Measurements from ENCODE around the gene LRRC75A. TPM values are rescaled to one million over a fixed set of nuclear protein-coding genes. Genes with fewer than 3 reads are reported as not detected.

Gene LRRC75A
- total and polyA plus RNA-seq, 4 donors: 6.1 to 12.9 (median 9.5) TPM

DNA sequence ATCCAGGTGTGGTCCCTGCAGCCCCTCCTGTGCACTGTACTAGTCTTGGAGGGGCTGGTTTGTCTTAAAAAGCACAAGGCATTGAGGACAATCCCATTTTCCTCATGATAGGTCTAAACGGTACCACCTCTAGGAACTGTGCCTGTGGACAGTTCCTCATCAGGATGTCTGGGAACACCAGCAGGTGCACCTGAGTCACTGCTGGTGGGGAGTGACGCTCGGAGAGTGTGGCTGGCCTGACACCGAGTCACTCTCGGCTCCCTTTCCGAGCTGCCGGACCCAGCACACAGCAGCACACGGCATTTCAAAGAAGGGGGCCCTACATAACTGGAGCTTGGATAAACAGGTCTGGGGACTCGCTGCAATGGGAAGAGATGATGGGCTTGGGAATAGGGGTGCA, 25.6 kb downstream of the LRRC75A start:
- Histone ChIP-seq H3K36me3 (ENCODE audit: control insufficient read depth, insufficient read depth, low read length) (peaks cover 30% of the 10 kb centered on the region), H3K4me1 (ENCODE audit: control insufficient read depth, insufficient read depth, low read length) (peaks cover 44% of the 10 kb centered on the region), H3K27me3 (ENCODE audit: control insufficient read depth, insufficient read depth, low read length) (no peaks in the 10 kb centered on the region), H3K4me3 (ENCODE audit: low read depth, low read length) (no peak overlapping the region), H3K9me3 (ENCODE audit: control insufficient read depth, insufficient read depth, low read length) (no peaks in the 10 kb centered on the region), H3K27ac (ENCODE audit: low read depth, low read length) (no peak overlapping the region)
- WGBS (ENCODE audit: insufficient coverage): 79% methylated on average over 9 of the region's 9 CpGs
- DNase-seq (ENCODE audit: low read depth in 4 of 6, low spot score in 6 of 6): no peak

DNA sequence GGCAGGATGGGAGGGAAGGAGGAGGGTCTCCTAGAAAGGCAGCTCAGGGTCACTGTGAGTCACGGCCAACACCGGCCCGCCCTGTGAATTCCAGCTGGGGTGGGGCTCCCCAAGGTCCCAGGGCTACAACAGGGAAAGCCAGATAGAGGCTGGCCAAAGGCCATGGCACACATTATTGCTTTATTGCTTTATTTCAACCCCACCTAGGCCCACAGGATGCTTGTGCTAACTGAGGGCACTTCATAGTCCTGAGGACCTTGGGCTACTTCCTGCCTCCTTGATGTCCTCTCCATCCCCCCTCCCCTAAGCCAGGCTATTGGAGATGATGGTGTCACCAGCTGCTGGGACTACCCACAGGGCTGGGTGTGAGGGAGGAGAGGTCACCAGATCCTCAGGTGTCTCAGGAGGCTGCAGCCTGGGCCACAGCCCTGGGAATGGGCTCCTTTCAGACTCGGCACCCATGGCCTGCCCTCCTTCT, 26.1 kb downstream of the LRRC75A start:
- Histone ChIP-seq H3K27me3 (ENCODE audit: control insufficient read depth, insufficient read depth, low read length) (no peaks in the 10 kb centered on the region), H3K36me3 (ENCODE audit: control insufficient read depth, insufficient read depth, low read length) (peaks cover 35% of the 10 kb centered on the region), H3K4me1 (ENCODE audit: control insufficient read depth, insufficient read depth, low read length) (peaks cover 39% of the 10 kb centered on the region), H3K27ac (ENCODE audit: low read depth, low read length) (no peak overlapping the region), H3K9me3 (ENCODE audit: control insufficient read depth, insufficient read depth, low read length) (no peaks in the 10 kb centered on the region), H3K4me3 (ENCODE audit: low read depth, low read length) (no peak overlapping the region)
- no peak for DNase-seq (ENCODE audit: low read depth in 4 of 6, low spot score in 6 of 6)
- 65% methylated on average over 3 of the region's 4 CpGs for WGBS (ENCODE audit: insufficient coverage)

DNA sequence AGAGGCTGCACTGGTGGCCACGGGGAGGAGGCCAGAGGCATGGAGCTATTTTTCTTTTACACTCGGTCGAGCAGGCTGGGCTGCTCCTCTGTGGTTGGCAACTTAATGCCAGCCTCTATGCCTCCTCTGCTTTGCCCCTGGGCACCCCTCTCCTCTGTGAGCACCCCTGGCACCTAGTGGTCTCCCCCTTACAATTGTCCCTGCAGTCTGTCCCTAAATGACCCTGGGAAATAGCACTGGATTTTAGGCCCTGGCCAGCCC, 27.0 kb downstream of the LRRC75A start:
- Histone ChIP-seq H3K4me1 (ENCODE audit: control insufficient read depth, insufficient read depth, low read length) (peaks cover 30% of the 10 kb centered on the region), H3K4me3 (ENCODE audit: low read depth, low read length) (no peak overlapping the region), H3K27me3 (ENCODE audit: control insufficient read depth, insufficient read depth, low read length) (no peaks in the 10 kb centered on the region), H3K27ac (ENCODE audit: low read depth, low read length) (no peak overlapping the region), H3K36me3 (ENCODE audit: control insufficient read depth, insufficient read depth, low read length) (peaks cover 43% of the 10 kb centered on the region), H3K9me3 (ENCODE audit: control insufficient read depth, insufficient read depth, low read length) (no peaks in the 10 kb centered on the region)
- no peak for DNase-seq (ENCODE audit: low read depth in 4 of 6, low spot score in 6 of 6)
- WGBS (ENCODE audit: insufficient coverage): 78% methylated on average over 3 of the region's 3 CpGs

DNA sequence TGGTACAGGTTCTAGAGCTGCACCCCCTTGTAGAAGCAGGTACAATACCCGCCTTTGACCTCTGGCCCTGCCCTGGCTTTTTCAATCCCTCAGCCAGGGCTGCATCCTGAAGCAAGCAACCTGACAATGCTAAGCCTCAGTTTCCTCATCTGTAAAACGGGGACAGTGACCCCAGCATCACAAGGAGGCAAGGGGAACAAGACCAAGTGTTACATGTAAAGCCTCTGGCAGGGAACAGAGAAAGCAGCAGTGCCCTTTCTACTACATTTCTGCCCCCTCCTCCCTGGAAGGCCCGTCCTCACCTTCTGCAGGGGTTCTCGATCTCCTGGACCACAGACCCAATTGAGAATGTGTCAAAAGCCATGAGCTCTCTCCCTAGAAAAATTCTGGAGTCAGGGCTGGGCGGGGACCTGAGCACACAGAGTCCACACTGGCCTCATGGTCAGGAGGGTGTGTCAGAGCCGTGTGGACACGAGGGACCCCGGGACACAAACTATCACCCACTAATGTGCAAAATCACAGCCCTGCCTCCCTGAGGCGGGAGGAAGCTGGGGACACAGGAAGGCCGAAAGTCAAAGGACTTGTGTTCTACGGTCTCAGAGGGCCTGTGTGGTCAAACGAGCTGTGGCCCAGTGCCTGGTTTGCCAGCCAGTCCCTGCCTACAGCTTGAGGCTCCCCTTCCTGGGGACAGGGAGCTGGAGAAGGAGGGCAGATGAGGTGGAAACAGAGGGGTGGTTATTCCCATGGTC, 27.5 kb downstream of the LRRC75A start:
- WGBS (ENCODE audit: insufficient coverage): 87% methylated on average over 12 of the region's 12 CpGs
- H3K9me3 ChIP-seq (ENCODE audit: control insufficient read depth, insufficient read depth, low read length): no peaks in the 10 kb centered on the region
- peaks cover 25% of the 10 kb centered on the region for H3K4me1 ChIP-seq (ENCODE audit: control insufficient read depth, insufficient read depth, low read length)
- H3K36me3 ChIP-seq (ENCODE audit: control insufficient read depth, insufficient read depth, low read length): peaks cover 48% of the 10 kb centered on the region
- DNase-seq (ENCODE audit: low read depth in 4 of 6, low spot score in 6 of 6): no peak
- no peak overlapping the region for H3K27ac ChIP-seq (ENCODE audit: low read depth, low read length)
- H3K27me3 ChIP-seq (ENCODE audit: control insufficient read depth, insufficient read depth, low read length): no peaks in the 10 kb centered on the region
- H3K4me3 ChIP-seq (ENCODE audit: low read depth, low read length): no peak overlapping the region

DNA sequence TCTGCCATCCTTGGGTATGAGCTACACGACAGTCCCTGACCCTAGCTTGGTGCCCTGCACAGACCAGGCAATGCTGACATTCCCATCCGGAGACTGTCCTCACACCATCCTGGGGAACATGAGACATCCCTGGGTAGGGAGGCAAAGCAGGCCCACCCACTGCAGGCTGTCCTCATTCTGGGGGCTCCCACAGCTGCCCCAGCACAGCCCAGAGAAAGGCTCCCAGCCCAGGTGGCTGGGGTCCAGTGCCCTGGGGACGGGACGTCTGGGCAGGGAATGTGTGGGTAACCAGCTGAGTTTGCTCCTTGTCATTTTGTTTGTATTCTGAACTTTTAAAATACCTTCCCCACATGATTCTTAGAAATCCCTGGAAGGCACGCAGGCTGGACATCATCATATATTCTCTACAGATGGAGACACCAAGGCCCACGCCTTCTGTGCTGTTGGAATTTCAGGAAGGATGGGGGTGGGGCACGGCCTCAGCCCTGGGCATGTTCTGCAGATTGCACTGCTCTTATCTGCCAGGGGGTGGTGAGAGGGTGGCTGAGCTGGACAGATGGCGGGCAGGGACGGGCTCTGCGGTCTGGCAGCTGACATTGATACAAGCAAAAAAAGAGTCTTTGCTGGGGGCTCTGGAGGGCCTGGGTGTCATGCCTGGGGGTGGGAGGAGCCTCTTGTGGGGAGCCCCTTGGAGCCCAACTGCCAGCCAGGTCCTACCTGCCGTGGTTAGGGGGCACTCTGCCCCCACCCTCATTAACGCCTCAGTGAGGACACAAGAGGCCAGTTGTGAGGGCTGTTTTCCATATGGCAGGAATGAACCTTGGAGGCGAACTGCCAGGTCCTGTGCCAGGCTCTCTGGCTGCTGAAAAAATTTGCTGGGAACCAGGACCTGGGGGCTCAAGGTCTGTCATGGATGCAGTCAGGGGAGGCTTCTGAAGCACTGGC, 28.4 kb downstream of the LRRC75A start:
- Histone ChIP-seq H3K4me1 (ENCODE audit: control insufficient read depth, insufficient read depth, low read length) (peaks cover 22% of the 10 kb centered on the region), H3K4me3 (ENCODE audit: low read depth, low read length) (no peak overlapping the region), H3K27ac (ENCODE audit: low read depth, low read length) (no peak overlapping the region), H3K9me3 (ENCODE audit: control insufficient read depth, insufficient read depth, low read length) (no peaks in the 10 kb centered on the region), H3K27me3 (ENCODE audit: control insufficient read depth, insufficient read depth, low read length) (no peaks in the 10 kb centered on the region), H3K36me3 (ENCODE audit: control insufficient read depth, insufficient read depth, low read length) (peaks cover 49% of the 10 kb centered on the region)
- DNase-seq (ENCODE audit: low read depth in 4 of 6, low spot score in 6 of 6): peak in 2 of 6 donors; percentile 67
- WGBS (ENCODE audit: insufficient coverage): 58% methylated on average over 10 of the region's 13 CpGs

DNA sequence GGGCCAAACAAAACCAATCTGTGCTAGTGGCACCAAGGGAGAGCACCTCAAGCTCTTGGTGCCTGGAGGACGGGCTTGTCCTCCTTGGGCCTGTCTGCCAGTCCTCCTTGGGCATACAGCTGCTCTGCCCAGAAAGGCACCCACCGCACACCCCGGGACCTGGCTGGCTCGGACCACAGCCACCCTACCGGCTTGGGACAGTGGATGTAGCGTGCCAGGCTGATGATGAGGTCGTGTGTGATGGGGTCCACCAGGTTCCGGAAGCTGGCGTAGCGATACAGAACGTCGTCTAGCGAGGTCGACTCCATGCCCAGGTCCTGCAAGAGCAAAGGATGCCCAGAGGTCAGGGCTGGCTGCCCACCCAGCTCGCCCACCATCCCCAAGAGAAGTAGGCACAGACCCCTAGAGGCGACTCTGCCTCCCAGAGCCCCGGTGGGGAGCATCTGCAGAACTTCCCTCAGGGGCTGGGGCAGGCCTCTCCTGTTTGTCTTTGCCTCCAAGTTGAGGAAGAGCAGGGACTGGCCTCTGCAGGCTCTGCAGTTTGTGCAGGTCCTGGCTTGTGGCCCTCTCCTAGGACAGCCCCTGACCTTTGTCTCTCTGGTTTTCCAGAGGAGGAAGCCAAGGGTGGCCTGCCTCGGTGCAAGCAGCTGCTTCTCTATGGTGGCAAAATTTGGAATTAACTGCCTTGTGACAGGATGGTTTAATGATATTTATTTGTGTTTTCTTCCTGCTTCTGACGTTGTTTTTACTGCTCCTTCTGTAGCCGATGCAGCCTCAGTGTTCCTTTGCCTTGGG, 29.7 kb downstream of the LRRC75A start:
- H3K27me3 ChIP-seq (ENCODE audit: control insufficient read depth, insufficient read depth, low read length): no peaks in the 10 kb centered on the region
- no peak overlapping the region for H3K4me3 ChIP-seq (ENCODE audit: low read depth, low read length)
- WGBS (ENCODE audit: insufficient coverage): 95% methylated on average over 18 of the region's 20 CpGs
- no peak for DNase-seq (ENCODE audit: low read depth in 4 of 6, low spot score in 6 of 6)
- peaks cover 22% of the 10 kb centered on the region for H3K4me1 ChIP-seq (ENCODE audit: control insufficient read depth, insufficient read depth, low read length)
- H3K27ac ChIP-seq (ENCODE audit: low read depth, low read length): no peak overlapping the region
- H3K36me3 ChIP-seq (ENCODE audit: control insufficient read depth, insufficient read depth, low read length): peaks cover 59% of the 10 kb centered on the region
- H3K9me3 ChIP-seq (ENCODE audit: control insufficient read depth, insufficient read depth, low read length): no peaks in the 10 kb centered on the region

DNA sequence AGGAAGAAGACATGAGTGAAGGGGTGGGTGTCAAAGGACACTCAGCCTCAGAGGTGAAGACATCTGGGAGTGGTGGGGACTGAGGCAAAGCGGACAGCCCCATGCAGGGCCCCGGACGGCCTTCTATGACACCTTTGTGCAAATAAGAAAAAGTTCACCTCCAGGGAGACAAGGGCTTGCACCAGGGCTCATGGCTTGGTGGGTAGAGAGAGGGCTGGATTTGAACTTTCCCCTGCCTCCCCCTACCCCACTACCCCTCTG, 30.5 kb downstream of the LRRC75A start:
- Histone ChIP-seq H3K4me1 (ENCODE audit: control insufficient read depth, insufficient read depth, low read length) (peaks cover 22% of the 10 kb centered on the region), H3K4me3 (ENCODE audit: low read depth, low read length) (no peak overlapping the region), H3K36me3 (ENCODE audit: control insufficient read depth, insufficient read depth, low read length) (peaks cover 61% of the 10 kb centered on the region), H3K27me3 (ENCODE audit: control insufficient read depth, insufficient read depth, low read length) (no peaks in the 10 kb centered on the region), H3K9me3 (ENCODE audit: control insufficient read depth, insufficient read depth, low read length) (no peaks in the 10 kb centered on the region), H3K27ac (ENCODE audit: low read depth, low read length) (no peak overlapping the region)
- WGBS (ENCODE audit: insufficient coverage): 100% methylated on average over 1 of the region's 3 CpGs
- no peak for DNase-seq (ENCODE audit: low read depth in 4 of 6, low spot score in 6 of 6)

DNA sequence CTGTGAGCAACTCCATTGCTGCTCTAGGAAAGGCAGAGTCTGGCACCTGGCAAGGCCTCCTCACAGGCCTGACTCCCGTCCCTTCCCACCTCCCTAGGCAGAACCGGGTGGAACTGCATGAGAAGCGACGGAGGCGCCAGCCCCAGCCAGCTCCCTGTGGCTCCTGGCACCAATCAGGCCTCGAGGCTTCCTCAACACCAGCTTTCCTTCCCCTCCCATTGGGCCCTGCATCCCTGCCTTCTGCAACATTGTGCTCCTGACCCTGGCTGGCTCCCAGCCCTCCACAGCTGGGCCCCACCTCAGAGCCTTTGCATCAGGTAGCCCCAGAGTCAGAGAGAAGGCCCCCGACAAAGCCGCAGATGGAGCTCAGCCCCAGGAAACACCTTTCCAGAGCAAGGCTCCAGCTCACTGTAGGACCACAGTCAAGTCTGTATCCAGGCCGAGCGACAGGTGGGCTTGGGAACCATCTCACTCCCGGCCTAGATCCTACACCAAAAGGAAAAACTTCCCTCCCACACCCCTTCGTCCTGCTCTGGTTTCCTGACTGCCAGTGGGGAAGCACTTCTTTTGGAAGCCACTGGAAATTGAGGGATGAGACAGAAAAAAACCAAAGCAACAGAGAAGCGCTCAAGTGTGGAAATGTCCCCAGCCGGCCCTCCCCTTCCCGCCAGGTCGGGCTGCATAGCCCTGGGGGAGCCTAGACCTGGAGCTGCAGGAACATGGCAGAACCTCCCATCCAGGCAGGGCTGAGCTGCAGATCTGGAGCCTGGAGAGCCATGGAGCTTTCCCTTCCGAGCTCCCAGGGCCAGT, 31.0 kb downstream of the LRRC75A start:
- DNase-seq (ENCODE audit: low read depth in 4 of 6, low spot score in 6 of 6): no peak
- Histone ChIP-seq H3K27me3 (ENCODE audit: control insufficient read depth, insufficient read depth, low read length) (no peaks in the 10 kb centered on the region), H3K9me3 (ENCODE audit: control insufficient read depth, insufficient read depth, low read length) (no peaks in the 10 kb centered on the region), H3K4me1 (ENCODE audit: control insufficient read depth, insufficient read depth, low read length) (peaks cover 22% of the 10 kb centered on the region), H3K4me3 (ENCODE audit: low read depth, low read length) (no peak overlapping the region), H3K27ac (ENCODE audit: low read depth, low read length) (no peak overlapping the region), H3K36me3 (ENCODE audit: control insufficient read depth, insufficient read depth, low read length) (peaks cover 62% of the 10 kb centered on the region)
- 91% methylated on average over 17 of the region's 17 CpGs for WGBS (ENCODE audit: insufficient coverage)
